Stimulated activated CD8-positive, alpha-beta memory T cell treated with anti-CD3 and anti-CD28 coated beads, Interleukin-4, amount 100 ng/mL, for 1 hour (primary cell): Measurements from ENCODE around the gene OCSTAMP.

Experiments
- DNase-seq, 2 donors: peaks; one replicate each; pipeline ENCODE4 v3.0.0-alpha.2; 2020; ENCODE audit warnings: low read depth in 2 of 2, low spot score in 1 of 2

The OCSTAMP gene, protein sequence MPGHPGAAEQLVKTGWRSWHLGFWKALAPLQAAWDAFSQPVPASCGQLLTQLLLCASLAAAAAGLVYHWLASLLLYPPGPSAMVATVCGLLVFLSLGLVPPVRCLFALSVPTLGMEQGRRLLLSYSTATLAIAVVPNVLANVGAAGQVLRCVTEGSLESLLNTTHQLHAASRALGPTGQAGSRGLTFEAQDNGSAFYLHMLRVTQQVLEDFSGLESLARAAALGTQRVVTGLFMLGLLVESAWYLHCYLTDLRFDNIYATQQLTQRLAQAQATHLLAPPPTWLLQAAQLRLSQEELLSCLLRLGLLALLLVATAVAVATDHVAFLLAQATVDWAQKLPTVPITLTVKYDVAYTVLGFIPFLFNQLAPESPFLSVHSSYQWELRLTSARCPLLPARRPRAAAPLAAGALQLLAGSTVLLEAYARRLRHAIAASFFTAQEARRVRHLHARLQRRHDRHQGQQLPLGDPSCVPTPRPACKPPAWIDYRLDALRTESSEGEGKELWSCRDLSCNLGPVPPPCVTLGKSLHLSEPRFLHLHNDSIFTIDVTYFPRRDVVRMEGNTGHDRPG

GRCh38 chr20:46550461-46550860 is at the start of gene OCSTAMP:
OCSTAMP (minus strand) TSS chr20:46550654; CDS start chr20:46550560, 94 bp downstream.
- no peak for DNase-seq

GRCh38 chr20:46599227-46599987 is 49.0 kb upstream of the OCSTAMP start:
- no peak for DNase-seq

GRCh38 chr20:46595933-46596332 is 45.5 kb upstream of the OCSTAMP start:
- no peak for DNase-seq

DNA sequence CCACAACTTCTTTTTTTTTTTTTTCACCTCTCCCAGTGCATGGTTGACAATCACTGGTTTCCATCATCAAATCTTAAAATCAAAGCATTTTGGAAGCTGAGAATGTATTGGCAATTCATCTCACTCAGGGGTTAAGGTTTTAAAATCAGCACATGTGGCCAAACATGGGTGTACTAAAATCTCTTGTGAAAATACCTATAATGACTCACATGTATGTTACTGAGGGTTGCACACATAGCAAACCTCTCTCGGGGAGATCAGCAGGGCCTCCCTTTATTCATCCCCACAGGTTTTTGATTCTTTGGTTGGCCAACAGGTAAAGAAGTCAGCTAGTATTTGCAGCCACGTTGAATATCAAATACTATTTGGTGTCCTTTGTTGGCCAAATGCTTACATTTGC is 44.3 kb upstream of the OCSTAMP start:
- no peak for DNase-seq

- DNase-seq: no peak
These were observed 42.3 kb upstream of the OCSTAMP start for GRCh38 chr20:46592580-46593362.

DNA sequence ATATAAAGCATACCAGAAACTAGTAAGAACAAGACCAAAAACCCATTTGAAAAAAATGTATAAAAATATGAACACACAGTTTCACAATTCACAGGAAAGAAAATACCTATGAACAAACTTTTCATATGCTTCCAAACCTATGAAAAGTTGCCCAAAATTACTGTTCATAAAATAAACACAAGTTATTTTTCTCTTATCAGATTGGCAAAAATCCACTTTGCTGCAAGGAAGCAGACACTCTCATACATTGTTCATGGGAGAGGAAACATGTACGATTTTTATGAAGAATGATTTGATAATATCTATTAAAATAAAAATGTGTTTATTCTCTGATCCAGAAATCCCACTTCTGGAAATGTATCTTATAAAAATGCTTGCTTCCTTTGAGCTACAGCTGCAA is 40.0 kb upstream of the OCSTAMP start:
- no peak for DNase-seq

- no peak for DNase-seq
These were observed 38.4 kb upstream of the OCSTAMP start for GRCh38 chr20:46588532-46589511.

GRCh38 chr20:46587986-46588385 is 37.5 kb upstream of the OCSTAMP start:
- no peak for DNase-seq

DNA sequence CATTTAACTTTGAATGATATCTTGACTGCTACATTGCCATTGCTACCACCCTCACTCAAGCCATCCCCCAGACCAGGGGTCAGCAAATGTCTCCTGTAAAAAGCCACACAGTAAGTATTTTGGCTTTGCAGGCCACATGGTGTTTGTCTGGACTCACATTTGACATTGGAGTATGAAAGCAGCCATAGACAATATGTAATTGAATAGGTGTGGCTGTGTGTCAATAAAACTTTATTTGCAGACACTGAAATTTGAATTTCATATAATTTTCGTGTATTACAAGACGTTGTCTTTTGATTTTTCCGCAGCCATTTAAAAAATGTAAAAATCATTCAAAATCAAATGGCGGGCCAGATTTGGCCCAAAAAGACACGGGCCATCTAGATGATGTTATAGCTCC is 36.3 kb upstream of the OCSTAMP start:
- DNase-seq: no peak

GRCh38 chr20:46584508-46584907 is 34.1 kb upstream of the OCSTAMP start:
- no peak for DNase-seq

GRCh38 chr20:46583411-46584214 is 33.2 kb upstream of the OCSTAMP start:
- DNase-seq: no peak

GRCh38 chr20:46582648-46583047 is 32.2 kb upstream of the OCSTAMP start:
- no peak for DNase-seq

DNA sequence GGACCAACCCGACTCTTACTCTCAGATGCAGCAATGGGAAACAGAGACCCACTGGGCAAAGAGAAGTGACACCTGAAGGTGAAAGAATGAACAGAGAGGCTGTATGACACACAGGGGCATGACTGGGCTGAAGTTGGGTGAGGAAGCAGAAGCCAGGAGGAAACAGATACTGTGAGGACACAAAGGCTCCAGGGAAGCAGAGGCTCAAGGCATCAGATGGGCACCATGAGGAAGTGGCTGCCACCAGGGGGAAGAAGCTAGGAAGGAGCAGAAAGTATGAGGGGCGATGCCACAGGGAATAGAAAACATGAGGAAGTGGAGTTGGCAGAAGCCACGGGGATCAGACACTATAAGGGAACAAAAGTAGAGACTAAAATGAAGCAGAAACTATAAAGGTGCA is 30.9 kb upstream of the OCSTAMP start:
- no peak for DNase-seq

- DNase-seq: no peak
These were observed 30.3 kb upstream of the OCSTAMP start for GRCh38 chr20:46580613-46581205.

GRCh38 chr20:46578745-46579144 is 28.3 kb upstream of the OCSTAMP start:
- DNase-seq: no peak

- no peak for DNase-seq
These were observed 26.4 kb upstream of the OCSTAMP start for GRCh38 chr20:46576774-46577395.

- DNase-seq: no peak
These were observed 25.5 kb upstream of the OCSTAMP start for GRCh38 chr20:46575937-46576461.

GRCh38 chr20:46575394-46575793 is 24.9 kb upstream of the OCSTAMP start:
- DNase-seq: no peak
